HG03457 (cell line): ENCODE results near the gene RHO.
"Not testable (repeated sequence)": the region's sequence is repeated elsewhere in the genome, so short reads cannot be mapped to it uniquely, and the experiment has no call there.

Experiments
- ATAC-seq: cut with Tn5 transposase; IDR thresholded peaks from one replicate; pipeline ENCODE4 v1.9.1; 2021; ENCODE audit warnings: moderate number of reproducible peaks; ENCODE audit not compliant: unreplicated experiment

The RHO gene

GRCh38 chr3:129498603-129499488, 29.6 kb upstream of the RHO start:
- ATAC-seq: not testable (repeated sequence)

- not testable (repeated sequence) for ATAC-seq
Observed at GRCh38 chr3:129499604-129500333, 28.7 kb upstream of the RHO start.

GRCh38 chr3:129500334-129500658, 28.1 kb upstream of the RHO start:
- no peak for ATAC-seq

- no peak for ATAC-seq
Observed at GRCh38 chr3:129501630-129502029, 26.8 kb upstream of the RHO start.

- ATAC-seq: no peak
Observed at GRCh38 chr3:129502641-129503408, 25.6 kb upstream of the RHO start.

- ATAC-seq: no peak
Observed at GRCh38 chr3:129503471-129504291, 24.8 kb upstream of the RHO start.

GRCh38 chr3:129504471-129505100, 23.9 kb upstream of the RHO start:
- no peak for ATAC-seq

GRCh38 chr3:129505341-129505740, 23.1 kb upstream of the RHO start:
- ATAC-seq: no peak

GRCh38 chr3:129506231-129506742, 22.2 kb upstream of the RHO start:
- ATAC-seq: no peak

GRCh38 chr3:129507181-129507831, 21.1 kb upstream of the RHO start:
- no peak for ATAC-seq

- ATAC-seq: no peak
Observed at GRCh38 chr3:129512595-129512994, 15.8 kb upstream of the RHO start.

GRCh38 chr3:129513705-129514104, 14.7 kb upstream of the RHO start:
- no peak for ATAC-seq

GRCh38 chr3:129514110-129514509, 14.3 kb upstream of the RHO start:
- ATAC-seq: no peak

- ATAC-seq: no peak
Observed at GRCh38 chr3:129514563-129514962, 13.9 kb upstream of the RHO start.

GRCh38 chr3:129515108-129515820, 13.2 kb upstream of the RHO start:
- not testable (repeated sequence) for ATAC-seq

- not testable (repeated sequence) for ATAC-seq
Observed at GRCh38 chr3:129515821-129516432, 12.5 kb upstream of the RHO start.

- ATAC-seq: no peak
Observed at GRCh38 chr3:129517516-129517915, 10.9 kb upstream of the RHO start.

- ATAC-seq: no peak
Observed at GRCh38 chr3:129518038-129518561, 10.3 kb upstream of the RHO start.
